ENCODE data around the gene MFAP1.

DNA sequence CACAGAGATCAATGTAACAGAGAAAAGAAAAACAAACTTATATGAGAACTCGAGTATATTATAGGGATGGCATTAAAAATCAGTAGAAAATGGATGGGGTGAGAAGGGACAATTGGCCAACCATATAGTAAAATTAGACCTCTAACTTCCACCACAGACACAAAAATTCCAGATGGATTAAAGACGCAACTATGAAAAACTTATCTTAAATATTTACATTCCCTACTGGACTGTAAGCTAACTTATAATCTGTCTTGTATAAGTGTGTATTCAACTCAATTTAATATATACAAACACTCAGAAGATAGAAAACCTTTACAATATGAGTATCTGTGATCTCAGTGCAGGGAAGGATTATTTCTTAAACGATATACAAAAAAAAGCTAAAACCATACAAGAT lies 3.0 kb downstream of the MFAP1 start:
- TF ChIP-seq POLR2A (IDR thresholded peaks at IDR 0.05) = no peak
- TF ChIP-seq, protein P1, sequence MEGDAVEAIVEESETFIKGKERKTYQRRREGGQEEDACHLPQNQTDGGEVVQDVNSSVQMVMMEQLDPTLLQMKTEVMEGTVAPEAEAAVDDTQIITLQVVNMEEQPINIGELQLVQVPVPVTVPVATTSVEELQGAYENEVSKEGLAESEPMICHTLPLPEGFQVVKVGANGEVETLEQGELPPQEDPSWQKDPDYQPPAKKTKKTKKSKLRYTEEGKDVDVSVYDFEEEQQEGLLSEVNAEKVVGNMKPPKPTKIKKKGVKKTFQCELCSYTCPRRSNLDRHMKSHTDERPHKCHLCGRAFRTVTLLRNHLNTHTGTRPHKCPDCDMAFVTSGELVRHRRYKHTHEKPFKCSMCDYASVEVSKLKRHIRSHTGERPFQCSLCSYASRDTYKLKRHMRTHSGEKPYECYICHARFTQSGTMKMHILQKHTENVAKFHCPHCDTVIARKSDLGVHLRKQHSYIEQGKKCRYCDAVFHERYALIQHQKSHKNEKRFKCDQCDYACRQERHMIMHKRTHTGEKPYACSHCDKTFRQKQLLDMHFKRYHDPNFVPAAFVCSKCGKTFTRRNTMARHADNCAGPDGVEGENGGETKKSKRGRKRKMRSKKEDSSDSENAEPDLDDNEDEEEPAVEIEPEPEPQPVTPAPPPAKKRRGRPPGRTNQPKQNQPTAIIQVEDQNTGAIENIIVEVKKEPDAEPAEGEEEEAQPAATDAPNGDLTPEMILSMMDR (IDR thresholded peaks at IDR 0.05) = no peak

Data from thyroid gland (tissue), 4 donors.